Measurements from ENCODE around the gene ZNRF2.

Gene ZNRF2

DNA sequence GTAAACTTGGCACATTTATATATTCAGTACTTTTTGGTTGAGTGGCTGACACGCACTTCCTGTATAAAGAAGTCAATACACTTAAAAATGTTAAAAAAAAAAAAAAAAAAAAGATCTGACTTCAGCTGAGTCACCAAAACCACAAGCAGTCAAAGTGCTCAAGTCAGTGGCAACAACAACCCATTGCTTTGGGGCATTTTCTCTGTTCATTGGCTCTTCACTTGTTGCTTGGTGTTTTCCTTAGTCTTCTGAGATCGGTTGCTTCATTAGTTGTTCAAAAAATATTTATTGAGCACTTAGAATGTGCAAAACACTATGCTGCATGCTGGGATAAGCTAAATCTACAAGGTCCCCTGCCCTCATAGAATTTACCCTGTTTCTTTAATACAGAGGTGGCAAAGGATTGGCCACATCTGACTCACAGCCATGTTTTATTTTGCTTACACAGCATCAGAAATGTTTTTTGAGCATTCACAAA is 63.7 kb downstream of the ZNRF2 start:
- no peak for TF ChIP-seq ZFX (IDR thresholded peaks at IDR 0.05)
- TF ChIP-seq, protein P1, sequence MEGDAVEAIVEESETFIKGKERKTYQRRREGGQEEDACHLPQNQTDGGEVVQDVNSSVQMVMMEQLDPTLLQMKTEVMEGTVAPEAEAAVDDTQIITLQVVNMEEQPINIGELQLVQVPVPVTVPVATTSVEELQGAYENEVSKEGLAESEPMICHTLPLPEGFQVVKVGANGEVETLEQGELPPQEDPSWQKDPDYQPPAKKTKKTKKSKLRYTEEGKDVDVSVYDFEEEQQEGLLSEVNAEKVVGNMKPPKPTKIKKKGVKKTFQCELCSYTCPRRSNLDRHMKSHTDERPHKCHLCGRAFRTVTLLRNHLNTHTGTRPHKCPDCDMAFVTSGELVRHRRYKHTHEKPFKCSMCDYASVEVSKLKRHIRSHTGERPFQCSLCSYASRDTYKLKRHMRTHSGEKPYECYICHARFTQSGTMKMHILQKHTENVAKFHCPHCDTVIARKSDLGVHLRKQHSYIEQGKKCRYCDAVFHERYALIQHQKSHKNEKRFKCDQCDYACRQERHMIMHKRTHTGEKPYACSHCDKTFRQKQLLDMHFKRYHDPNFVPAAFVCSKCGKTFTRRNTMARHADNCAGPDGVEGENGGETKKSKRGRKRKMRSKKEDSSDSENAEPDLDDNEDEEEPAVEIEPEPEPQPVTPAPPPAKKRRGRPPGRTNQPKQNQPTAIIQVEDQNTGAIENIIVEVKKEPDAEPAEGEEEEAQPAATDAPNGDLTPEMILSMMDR (conservative IDR thresholded peaks at IDR 0.05) = no peak

DNA sequence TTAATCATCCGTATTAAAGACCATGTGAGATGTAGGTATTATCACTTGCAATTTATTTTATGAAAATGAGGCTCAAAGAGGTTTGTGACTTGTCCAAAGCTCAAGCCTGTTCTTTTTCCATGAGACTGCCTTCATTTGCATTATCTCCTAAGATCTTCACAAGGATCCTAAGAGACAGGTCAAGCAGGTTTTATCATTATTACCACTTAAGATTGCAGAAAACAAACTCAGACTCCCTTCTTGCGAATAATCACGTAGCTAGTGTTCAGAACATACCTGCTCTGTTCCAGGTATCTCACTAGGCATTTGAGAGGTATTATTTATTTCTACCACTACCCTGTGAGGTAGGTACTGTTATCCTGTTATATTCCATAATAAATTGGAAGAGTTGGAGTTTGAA is 64.8 kb downstream of the ZNRF2 start:
- H3K27ac ChIP-seq = no peak overlapping the region
- TF ChIP-seq, protein P1 (conservative IDR thresholded peaks at IDR 0.05) = no peak
- TF ChIP-seq ZFX (IDR thresholded peaks at IDR 0.05) = no peak

More for the DNA sequence above, 63.7 kb downstream of the ZNRF2 start:
- H3K27ac ChIP-seq = no peak overlapping the region

DNA sequence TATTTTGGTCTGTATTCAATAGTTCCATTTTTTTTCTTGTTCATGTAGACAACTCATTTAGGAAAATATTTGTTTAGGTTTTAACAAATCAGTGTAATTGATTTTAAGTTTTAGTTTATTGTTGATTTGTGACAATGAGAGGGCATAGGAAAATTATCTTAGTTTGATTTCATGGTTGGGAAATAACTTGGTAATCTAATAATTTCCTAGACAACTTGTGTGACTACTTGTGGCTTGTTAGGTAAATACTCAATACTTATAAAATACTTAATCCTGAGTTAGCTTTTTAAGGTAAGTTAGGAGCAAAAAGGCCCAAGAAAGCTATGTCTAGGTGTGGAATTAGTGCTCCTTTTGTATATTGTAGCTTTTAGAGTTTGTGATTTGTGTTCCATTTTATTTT is 65.4 kb downstream of the ZNRF2 start:
- TF ChIP-seq, protein P1 (conservative IDR thresholded peaks at IDR 0.05) = no peak
- no peak for TF ChIP-seq ZFX (IDR thresholded peaks at IDR 0.05)
- H3K27ac ChIP-seq = no peak overlapping the region

DNA sequence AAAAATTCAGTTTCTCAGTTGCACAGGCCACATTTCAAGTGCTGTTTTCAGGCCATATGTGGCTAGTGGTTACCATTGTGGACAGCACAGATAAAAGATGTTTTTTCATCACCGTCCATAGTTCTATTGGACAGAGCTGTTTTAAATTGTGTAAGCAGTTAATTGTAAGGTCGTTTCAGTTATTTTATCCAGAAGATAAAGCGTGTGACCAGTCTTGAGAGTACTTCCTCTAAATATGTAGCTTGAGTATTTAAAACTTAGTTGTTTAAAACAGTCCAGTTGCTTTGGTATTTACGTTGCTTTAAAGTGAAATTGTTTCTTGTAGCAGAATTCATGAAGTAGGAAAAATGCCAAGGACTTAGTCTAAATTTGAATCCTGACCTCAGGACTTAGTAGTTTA is 66.9 kb downstream of the ZNRF2 start:
- no peak for TF ChIP-seq ZFX (IDR thresholded peaks at IDR 0.05)
- TF ChIP-seq, protein P1 (conservative IDR thresholded peaks at IDR 0.05) = no peak
- no peak overlapping the region for H3K27ac ChIP-seq

DNA sequence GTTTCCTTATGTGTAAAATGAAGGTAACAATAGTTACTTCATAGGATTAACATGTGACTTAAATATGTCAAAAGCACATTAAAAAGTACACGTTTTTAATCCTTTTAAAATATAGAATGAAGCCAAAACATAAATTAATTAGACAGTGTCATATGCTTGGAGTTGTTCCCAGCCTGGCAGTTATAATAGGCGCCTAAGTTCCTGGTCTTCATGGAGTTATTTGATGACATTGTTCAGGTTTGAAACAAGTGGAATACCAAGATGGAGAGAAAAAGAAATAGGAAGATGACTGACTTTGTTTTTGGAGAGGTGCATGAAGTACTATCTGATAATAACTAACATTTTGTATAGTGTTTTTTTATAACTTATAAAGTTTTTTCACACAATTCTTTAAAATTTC is 67.3 kb downstream of the ZNRF2 start:
- no peak for TF ChIP-seq ZFX (IDR thresholded peaks at IDR 0.05)
- TF ChIP-seq, protein P1 (conservative IDR thresholded peaks at IDR 0.05) = no peak
- H3K27ac ChIP-seq = no peak overlapping the region

DNA sequence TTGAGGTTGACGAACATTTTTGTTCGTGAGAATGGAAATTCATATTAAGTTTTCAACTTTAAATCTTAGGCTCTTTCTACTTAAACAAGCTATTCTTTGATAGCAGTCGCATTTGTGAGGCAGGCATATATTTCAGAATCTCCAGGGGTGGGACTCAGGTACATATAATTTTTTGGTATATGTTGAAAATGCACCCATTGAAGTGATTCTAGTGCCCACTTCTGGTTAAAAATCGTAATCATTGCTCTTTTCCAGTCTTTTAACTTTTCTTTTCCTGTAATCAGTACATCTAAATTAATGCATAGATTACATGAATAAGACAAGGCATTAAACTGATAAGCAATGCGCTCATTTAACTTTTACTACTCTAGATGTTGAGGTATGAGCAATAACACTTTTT is 67.8 kb downstream of the ZNRF2 start:
- TF ChIP-seq, protein P1 (conservative IDR thresholded peaks at IDR 0.05) = no peak; the same call in 1 of the 2 replicates
- no peak for TF ChIP-seq ZFX (IDR thresholded peaks at IDR 0.05)
- H3K27ac ChIP-seq = no peak overlapping the region

DNA sequence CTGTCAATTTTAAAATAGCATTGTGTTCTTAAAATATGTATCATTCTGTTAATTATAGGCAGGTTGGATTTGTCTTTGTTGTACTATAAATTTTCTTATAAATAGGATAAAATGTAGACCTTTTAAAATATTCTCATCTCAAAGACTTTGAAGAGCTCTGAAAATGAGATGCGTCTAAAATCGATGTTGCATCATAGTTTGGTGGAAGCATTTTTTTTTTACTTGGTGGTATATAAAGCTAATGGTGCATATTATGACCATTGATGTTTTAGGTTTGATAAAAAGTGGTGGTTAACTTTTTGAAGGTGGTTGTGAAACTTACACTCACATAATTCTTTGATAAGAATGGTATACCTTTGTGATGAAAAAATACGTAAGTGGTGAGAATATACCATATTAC is 69.1 kb downstream of the ZNRF2 start:
- no peak overlapping the region for H3K27ac ChIP-seq
- TF ChIP-seq, protein P1 (conservative IDR thresholded peaks at IDR 0.05) = no peak
- TF ChIP-seq ZFX (IDR thresholded peaks at IDR 0.05) = no peak

All from C4-2B (cell line).